Transverse colon (tissue), 4 donors: ENCODE data around the gene AGMO. TPM values are rescaled to one million over a fixed set of nuclear protein-coding genes. Genes with fewer than 3 reads are reported as not detected.

Experiments
- DNase-seq: peaks from one replicate; pipeline ENCODE4 v3.0.0-alpha.2; 2019
- H3K27ac ChIP-seq, 4 donors: fragments of 200-600 bp; sonication (generic); 2 replicates each; pipeline ENCODE4 v1.5.1; 2016 to 2018; ENCODE audit warnings: inconsistent platforms in 4 of 4
- H3K27me3 ChIP-seq: fragments of 200-600 bp; sonication (generic); 2 replicates; pipeline ENCODE4 v1.5.1; 2017; ENCODE audit warnings: inconsistent platforms
- H3K36me3 ChIP-seq, 4 donors: fragments of 200-600 bp; sonication (generic); 2 replicates each; pipeline ENCODE4 v1.5.1; 2017 to 2019; ENCODE audit warnings: inconsistent platforms in 4 of 4
- H3K4me1 ChIP-seq, 4 donors: fragments of 200-600 bp; sonication (generic); 2 replicates each; pipeline ENCODE4 v1.5.1; 2017 to 2020; ENCODE audit warnings: inconsistent platforms in 4 of 4
- H3K4me3 ChIP-seq, 4 donors: fragments of 200-600 bp; sonication (generic); 1 replicate in 1 of 4; 2 replicates in 3 of 4; pipeline versions ENCODE4 v1.5.1 to v1.6.1; 2017 to 2019; ENCODE audit warnings: inconsistent platforms in 4 of 4
- H3K9me3 ChIP-seq, 2 donors: fragments of 200-600 bp; sonication (generic); 2 replicates each; pipeline ENCODE4 v1.5.1; 2017 to 2019; ENCODE audit warnings: inconsistent platforms in 2 of 2
- EP300 ChIP-seq: sonication (generic); formaldehyde crosslinking; IDR thresholded peaks from one replicate; pipeline ENCODE4 v1.6.1; 2017; ENCODE audit warnings: antibody characterized with exemption, low read depth
- POLR2A ChIP-seq: fragments of 450-650 bp; IDR thresholded peaks from one replicate; pipeline ENCODE4 v1.6.1; 2016; ENCODE audit warnings: antibody characterized with exemption, mild to moderate bottlenecking, moderate library complexity
- POLR2AphosphoS5 ChIP-seq, 3 donors: sonication (generic); formaldehyde crosslinking; IDR thresholded peaks; one replicate each; pipeline ENCODE4 v1.6.1; 2016; ENCODE audit warnings: antibody characterized with exemption in 3 of 3
- WGBS, 2 donors: methylation state at CpG; one replicate each; pipeline ENCODE4 v1.1.5; 2018; ENCODE audit warnings: low coverage in 1 of 2; 5-methylcytosine and 5-hydroxymethylcytosine counted together
- in situ Hi-C, 4 donors: fragments of 200-750 bp; cut with MboI; loops; one replicate each; pipeline versions ENCODE4 v1.15.0 to v1.15.1; 2017; ENCODE audit warnings: low sequenced_read_pairs in 3 of 4, low pct_ligation_motif_present in 1 of 4, low pct_unique_long_range_greater_than_20kb in 1 of 4
- intact Hi-C: fragments of 100-400 bp; cut with DNase I; formaldehyde crosslinking; loops from one replicate; pipeline ENCODE4 v1.15.1; 2023; ENCODE audit warnings: low total_unique reads
- total RNA-seq, 4 donors: library from RNA; depleted of rRNA; stranded (reverse); fragments of >200 nt; gene quantifications; one replicate each; pipeline ENCODE4 v1.1.0, GENCODE V29; 2016
- TF ChIP-seq, protein P1 (sequence below), 5 experiments: fragments of 200-600 bp in 3 of 5; fragments of 450-650 bp in 2 of 5; sonication (generic) in 3 of 5; IDR thresholded peaks; 1 replicate in 2 of 5; 2 replicates in 3 of 5; pipeline ENCODE4 v1.5.1; 2016 to 2017; ENCODE audit warnings: antibody characterized with exemption in 5 of 5, inconsistent platforms in 3 of 5, mild to moderate bottlenecking in 2 of 5, moderate library complexity in 1 of 5

Gene AGMO
- total RNA-seq, 4 donors from 2014 or later: 1.5 to 5.7 (median 2.7) TPM; not detected in 1

DNA sequence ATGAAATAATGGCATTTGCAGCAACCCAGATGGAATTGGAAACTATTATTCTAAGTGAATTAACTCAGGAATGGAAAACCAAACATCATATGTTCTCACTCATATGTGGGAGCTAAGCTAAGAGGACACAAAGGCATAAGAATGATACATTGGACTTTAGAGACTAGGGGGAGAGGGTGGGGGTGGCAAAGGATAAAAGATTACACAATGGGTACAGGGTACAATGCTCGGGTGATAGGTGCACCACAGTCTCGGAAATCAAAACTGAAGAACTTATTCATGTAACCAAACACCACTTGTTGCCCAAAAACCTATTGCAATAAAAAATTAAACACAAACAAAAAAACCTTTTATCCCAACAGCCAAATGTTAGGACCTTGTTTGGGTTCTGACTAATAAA, 17.8 kb downstream of the AGMO start:
- Histone ChIP-seq H3K4me1 (no peaks in the 10 kb centered on the region), H3K9me3 (peaks cover 0 to 10% of the 10 kb centered on the region in 2 donors), H3K36me3 (no peaks in the 10 kb centered on the region), H3K27ac (no peak overlapping the region), H3K4me3 (no peak overlapping the region), H3K27me3 (no peaks in the 10 kb centered on the region)
- intact Hi-C loops (no loop called here), in situ Hi-C loops (no loop called here)
- 80% methylated on average over 2 of the region's 2 CpGs; no CpG with 5 or more reads in 1 of the 2 donors for WGBS, 2 donors
- TF ChIP-seq POLR2AphosphoS5 (IDR thresholded peaks at IDR 0.05) (no peak), EP300 (no peak), POLR2A (no peak)
- TF ChIP-seq, protein P1, sequence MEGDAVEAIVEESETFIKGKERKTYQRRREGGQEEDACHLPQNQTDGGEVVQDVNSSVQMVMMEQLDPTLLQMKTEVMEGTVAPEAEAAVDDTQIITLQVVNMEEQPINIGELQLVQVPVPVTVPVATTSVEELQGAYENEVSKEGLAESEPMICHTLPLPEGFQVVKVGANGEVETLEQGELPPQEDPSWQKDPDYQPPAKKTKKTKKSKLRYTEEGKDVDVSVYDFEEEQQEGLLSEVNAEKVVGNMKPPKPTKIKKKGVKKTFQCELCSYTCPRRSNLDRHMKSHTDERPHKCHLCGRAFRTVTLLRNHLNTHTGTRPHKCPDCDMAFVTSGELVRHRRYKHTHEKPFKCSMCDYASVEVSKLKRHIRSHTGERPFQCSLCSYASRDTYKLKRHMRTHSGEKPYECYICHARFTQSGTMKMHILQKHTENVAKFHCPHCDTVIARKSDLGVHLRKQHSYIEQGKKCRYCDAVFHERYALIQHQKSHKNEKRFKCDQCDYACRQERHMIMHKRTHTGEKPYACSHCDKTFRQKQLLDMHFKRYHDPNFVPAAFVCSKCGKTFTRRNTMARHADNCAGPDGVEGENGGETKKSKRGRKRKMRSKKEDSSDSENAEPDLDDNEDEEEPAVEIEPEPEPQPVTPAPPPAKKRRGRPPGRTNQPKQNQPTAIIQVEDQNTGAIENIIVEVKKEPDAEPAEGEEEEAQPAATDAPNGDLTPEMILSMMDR (IDR thresholded peaks at IDR 0.05): no peak
- no peak for DNase-seq

- intact Hi-C loops: no loop called here
- 85 to 100% methylated on average over 1 of the region's 1 CpG for WGBS, 2 donors
- Histone ChIP-seq H3K36me3 (no peaks in the 10 kb centered on the region), H3K27me3 (no peaks in the 10 kb centered on the region), H3K4me1 (no peaks in the 10 kb centered on the region), H3K4me3 (no peak overlapping the region), H3K9me3 (peaks cover 0 to 10% of the 10 kb centered on the region in 2 donors), H3K27ac (no peak overlapping the region)
- in situ Hi-C loops: no loop called here
- DNase-seq: no peak
- TF ChIP-seq, protein P1 (IDR thresholded peaks at IDR 0.05): no peak
- no peak for TF ChIP-seq EP300
- no peak for TF ChIP-seq POLR2A
- TF ChIP-seq POLR2AphosphoS5 (IDR thresholded peaks at IDR 0.05): no peak
These were observed 18.6 kb downstream of the AGMO start for GRCh38 chr7:15543256-15543655.

DNA sequence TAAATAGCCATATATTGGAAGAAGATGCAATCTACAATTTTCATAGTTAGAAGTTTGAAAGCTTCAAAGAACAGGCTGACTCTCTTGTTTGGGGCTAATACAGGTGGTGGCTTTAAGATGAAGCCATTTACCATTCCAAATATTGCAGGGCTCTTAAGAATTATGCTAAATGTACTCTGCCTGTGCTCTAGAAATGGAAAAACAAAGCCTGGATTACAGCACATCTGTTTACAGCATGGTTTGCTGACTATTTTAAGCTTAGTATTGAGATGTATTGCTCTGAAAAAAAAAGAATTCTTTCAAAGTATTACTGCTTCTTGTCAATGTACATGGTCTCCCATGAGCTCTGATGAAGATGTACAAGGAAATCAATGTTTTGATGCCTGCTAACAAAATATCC, 34.2 kb downstream of the AGMO start:
- TF ChIP-seq POLR2A: no peak
- no peak for TF ChIP-seq EP300
- TF ChIP-seq, protein P1 (IDR thresholded peaks at IDR 0.05): no peak
- TF ChIP-seq POLR2AphosphoS5 (IDR thresholded peaks at IDR 0.05): no peak
- no peak for DNase-seq
- no peaks in the 10 kb centered on the region for H3K36me3 ChIP-seq
- no peaks in the 10 kb centered on the region for H3K4me1 ChIP-seq
- H3K4me3 ChIP-seq: no peak overlapping the region
- no peak overlapping the region for H3K27ac ChIP-seq
- in situ Hi-C loops (no loop called here), intact Hi-C loops (no loop called here)
- H3K27me3 ChIP-seq: no peaks in the 10 kb centered on the region
- no peaks in the 10 kb centered on the region for H3K9me3 ChIP-seq

DNA sequence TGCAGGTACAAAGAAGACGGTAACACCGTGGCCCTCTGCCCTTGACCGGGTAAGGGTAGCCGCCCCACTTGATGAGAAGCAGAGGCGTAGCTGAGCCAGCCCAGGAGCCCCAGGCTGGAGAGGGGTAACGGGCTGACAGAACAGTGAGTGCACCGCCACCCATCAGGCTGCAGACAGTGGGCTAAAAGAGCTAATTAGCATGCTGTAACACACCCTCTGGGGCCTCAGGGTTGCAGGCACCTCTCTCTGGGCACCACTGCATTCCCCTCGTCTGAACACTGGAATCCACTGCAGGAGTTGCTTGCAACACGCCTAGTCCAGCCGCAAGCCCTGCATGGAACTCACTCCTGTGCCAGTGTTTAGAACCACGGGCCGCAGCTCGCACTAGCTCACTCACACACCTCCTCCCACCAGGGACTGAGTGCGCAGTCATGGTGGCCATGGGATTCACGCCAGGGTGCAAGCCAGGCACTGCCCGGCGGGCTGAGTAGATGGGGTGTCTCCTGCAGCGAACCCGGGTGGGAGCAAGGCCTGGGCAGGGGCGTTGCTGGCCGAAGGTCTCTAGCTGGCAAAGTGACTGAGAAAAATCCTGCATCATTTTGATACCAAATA, 36.1 kb downstream of the AGMO start:
- intact Hi-C loops: no loop called here
- WGBS, 2 donors: 80 to 94% methylated on average over 2 to 21 of the region's 21 CpGs
- no peak overlapping the region for H3K4me3 ChIP-seq

More for the DNA sequence above, 36.1 kb downstream of the AGMO start:
- no peak overlapping the region for H3K27ac ChIP-seq
- in situ Hi-C loops: no loop called here
- no peaks in the 10 kb centered on the region for H3K36me3 ChIP-seq
- DNase-seq: no peak
- TF ChIP-seq POLR2A: no peak
- TF ChIP-seq, protein P1 (IDR thresholded peaks at IDR 0.05): no peak
- TF ChIP-seq POLR2AphosphoS5 (IDR thresholded peaks at IDR 0.05): no peak
- TF ChIP-seq EP300: no peak
- no peaks in the 10 kb centered on the region for H3K27me3 ChIP-seq
- H3K4me1 ChIP-seq: no peaks in the 10 kb centered on the region
- H3K9me3 ChIP-seq: no peaks in the 10 kb centered on the region
